CD14-positive monocyte (primary cell): ENCODE measurements around the gene UTP14C. TPM values are rescaled to one million over a fixed set of nuclear protein-coding genes. Genes with fewer than 3 reads are reported as not detected.
"Not testable (repeated sequence)": the region's sequence is repeated elsewhere in the genome, so short reads cannot be mapped to it uniquely, and the experiment has no call there.

Experiments used
- DNase-seq, 3 donors: peaks; one replicate each; pipeline ENCODE4 v3.0.0-alpha.2; 2011 to 2022
- H2AFZ ChIP-seq: 2 replicates; pipeline ENCODE4 v1.6.0; 2012; ENCODE audit warnings: mild to moderate bottlenecking, low read depth, low read length, inconsistent platforms; ENCODE audit not compliant: insufficient read depth, poor library complexity, severe bottlenecking
- H3K27ac ChIP-seq, 2 donors: 1 replicate in 1 of 2; 2 replicates in 1 of 2; pipeline ENCODE4 v1.5.1; 2012 to 2013; ENCODE audit warnings: low read length in 2 of 2, control low read depth in 1 of 2, inconsistent platforms in 1 of 2, low read depth in 1 of 2, mild to moderate bottlenecking in 1 of 2
- H3K27me3 ChIP-seq, 2 donors: one replicate each; pipeline versions ENCODE4 v1.6.0 to v1.6.1; 2011 to 2013; ENCODE audit warnings: low read length in 2 of 2; ENCODE audit not compliant: control insufficient read depth in 2 of 2, insufficient read depth in 2 of 2
- H3K36me3 ChIP-seq, 2 donors: replicated peaks in 1 of 2; 1 replicate in 1 of 2; 2 replicates in 1 of 2; pipeline versions ENCODE4 v1.5.1 to v1.6.1; 2012 to 2013; ENCODE audit warnings: low read length in 2 of 2, control low read depth in 1 of 2, inconsistent platforms in 1 of 2, mild to moderate bottlenecking in 1 of 2; ENCODE audit not compliant: insufficient read depth in 2 of 2, control insufficient read depth in 1 of 2
- H3K4me1 ChIP-seq, 2 donors: 1 replicate in 1 of 2; 2 replicates in 1 of 2; pipeline versions ENCODE4 v1.5.1 to v1.6.1; 2012 to 2013; ENCODE audit warnings: low read length in 2 of 2, control low read depth in 1 of 2, inconsistent platforms in 1 of 2, mild to moderate bottlenecking in 1 of 2, moderate library complexity in 1 of 2; ENCODE audit not compliant: insufficient read depth in 2 of 2, control insufficient read depth in 1 of 2
- H3K4me2 ChIP-seq: replicated peaks from 2 replicates; pipeline ENCODE3; 2012; ENCODE audit warnings: low read length, moderate library complexity, mild to moderate bottlenecking; ENCODE audit not compliant: poor library complexity, severe bottlenecking; ENCODE audit errors: extremely low read depth
- H3K4me3 ChIP-seq, 3 experiments: fragments of 200-600 bp in 1 of 3; sonication (generic) in 1 of 3; replicated peaks in 1 of 3; 1 replicate in 2 of 3; 2 replicates in 1 of 3; pipeline ENCODE4 v1.5.1; 2011 to 2013; ENCODE audit warnings: low read length in 3 of 3, mild to moderate bottlenecking in 3 of 3, control low read depth in 2 of 3, low read depth in 2 of 3, inconsistent platforms in 1 of 3, moderate library complexity in 1 of 3
- H3K79me2 ChIP-seq: 2 replicates; pipeline ENCODE4 v1.6.0; 2012; ENCODE audit warnings: mild to moderate bottlenecking, control low read depth, inconsistent platforms, low read length, moderate library complexity; ENCODE audit not compliant: insufficient read depth
- H3K9ac ChIP-seq: 2 replicates; pipeline ENCODE4 v1.6.0; 2017; ENCODE audit warnings: low read length, mild to moderate bottlenecking; ENCODE audit not compliant: insufficient read depth, poor library complexity, severe bottlenecking
- H3K9me3 ChIP-seq, 2 donors: replicated peaks in 1 of 2; 1 replicate in 1 of 2; 2 replicates in 1 of 2; pipeline versions ENCODE4 v1.5.1 to v1.6.1; 2012 to 2013; ENCODE audit warnings: low read length in 2 of 2, control low read depth in 1 of 2; ENCODE audit not compliant: control insufficient read depth in 1 of 2, insufficient read depth in 1 of 2
- H4K20me1 ChIP-seq: 2 replicates; pipeline ENCODE4 v1.6.0; 2012; ENCODE audit warnings: mild to moderate bottlenecking, low read length, control low read depth, moderate library complexity; ENCODE audit not compliant: insufficient read depth
- H3K27ac Mint-ChIP-seq, 7 donors: one replicate each; pipeline ENCODE4 v1.8.0; 2020; ENCODE audit warnings: mild to moderate bottlenecking in 7 of 7, mixed read lengths in 7 of 7, moderate library complexity in 6 of 7, inconsistent platforms in 2 of 7
- H3K27me3 Mint-ChIP-seq, 3 donors: one replicate each; pipeline ENCODE4 v1.8.0; 2021 to 2022; ENCODE audit warnings: low read depth in 3 of 3, mild to moderate bottlenecking in 3 of 3, mixed read lengths in 3 of 3, moderate library complexity in 3 of 3, inconsistent platforms in 1 of 3
- H3K36me3 Mint-ChIP-seq, 2 donors: one replicate each; pipeline ENCODE4 v1.8.0; 2020; ENCODE audit warnings: mixed read lengths in 2 of 2, inconsistent platforms in 1 of 2, mild to moderate bottlenecking in 1 of 2
- H3K4me1 Mint-ChIP-seq: one replicate; pipeline ENCODE4 v1.8.0; 2020; ENCODE audit warnings: mild to moderate bottlenecking, mixed read lengths
- H3K4me3 Mint-ChIP-seq, 2 donors: one replicate each; pipeline ENCODE4 v1.8.0; 2020; ENCODE audit warnings: mild to moderate bottlenecking in 2 of 2, mixed read lengths in 2 of 2, moderate library complexity in 1 of 2
- H3K9me3 Mint-ChIP-seq, 7 donors: one replicate each; pipeline ENCODE4 v1.8.0; 2020 to 2022; ENCODE audit warnings: mixed read lengths in 7 of 7, mild to moderate bottlenecking in 6 of 7, moderate library complexity in 6 of 7, inconsistent platforms in 2 of 7
- CTCF ChIP-seq: fragments of 200-600 bp; IDR thresholded peaks from one replicate; pipeline ENCODE4 v1.8.0; 2022; ENCODE audit warnings: antibody characterized with exemption, mild to moderate bottlenecking
- WGBS: methylation state at CpG from one replicate; pipeline ENCODE4 v1.1.5; 2013; ENCODE audit warnings: missing lambda C conversion rate; ENCODE audit not compliant: insufficient coverage; 5-methylcytosine and 5-hydroxymethylcytosine counted together
- intact Hi-C, 2 donors: fragments of 100-400 bp; cut with micrococcal nuclease; formaldehyde crosslinking; loops; one replicate each; pipeline versions ENCODE4 v1.15.0 to v1.15.1; 2023
- polyA plus RNA-seq, 3 donors: library from polyadenylated mRNA; depleted of rRNA in 1 of 3; unstranded in 2 of 3; stranded (reverse) in 1 of 3; fragments of 300-500 nt in 2 of 3; fragments of >200 nt in 1 of 3; fragmentation: Illumina TruSeq in 2 of 3; gene quantifications; 1 replicate in 2 of 3; 2 replicates in 1 of 3; pipeline ENCODE4 v1.2.3, GENCODE V29; 2012 to 2021

UTP14C gene
- polyA plus RNA-seq, 3 donors = 1.2 to 1.5 (median 1.2) TPM

GRCh38 chr13:51981355-51981754, 43.1 kb upstream of the UTP14C start:
- no peak for DNase-seq
- WGBS = 91% methylated on average over 3 of the region's 4 CpGs
- H3K9me3 ChIP-seq = peaks cover 0 to 9% of the 10 kb centered on the region in 2 donors
- no peak overlapping the region for H3K4me3 ChIP-seq
- H3K27ac ChIP-seq = no peak overlapping the region
- no peak overlapping the region for H3K9ac ChIP-seq
- H3K27me3 ChIP-seq = no peaks in the 10 kb centered on the region
- no peak overlapping the region for H2AFZ ChIP-seq
- Mint-ChIP-seq H3K9me3 (peaks cover 0 to 11% (median 4%) of the 10 kb centered on the region in 7 donors), H3K4me1 (peaks cover 3% of the 10 kb centered on the region), H3K4me3 (no peak overlapping the region), H3K27me3 (peaks cover 0 to 4% (median 3%) of the 10 kb centered on the region in 3 donors), H3K27ac (no peak overlapping the region), H3K36me3 (no peaks in the 10 kb centered on the region)
- intact Hi-C loops = no loop called here
- no peak for TF ChIP-seq CTCF
- no peaks in the 10 kb centered on the region for H4K20me1 ChIP-seq
- no peaks in the 10 kb centered on the region for H3K4me1 ChIP-seq
- no peak overlapping the region for H3K4me2 ChIP-seq
- H3K36me3 ChIP-seq = no peaks in the 10 kb centered on the region
- no peaks in the 10 kb centered on the region for H3K79me2 ChIP-seq

- H3K9me3 ChIP-seq, H2AFZ ChIP-seq, intact Hi-C loops, DNase-seq, H3K9ac ChIP-seq, H3K4me1 Mint-ChIP-seq, H3K4me3 ChIP-seq, H3K4me2 ChIP-seq, H3K4me3 Mint-ChIP-seq, H3K4me1 ChIP-seq, H3K36me3 Mint-ChIP-seq, H3K27me3 Mint-ChIP-seq, H3K36me3 ChIP-seq, H4K20me1 ChIP-seq, H3K27ac Mint-ChIP-seq, H3K79me2 ChIP-seq, H3K27me3 ChIP-seq, H3K27ac ChIP-seq: not testable (repeated sequence)
- H3K9me3 Mint-ChIP-seq = peaks cover 0 to 15% (median 6%) of the 10 kb centered on the region in 7 donors
- 88% methylated on average over 1 of the region's 3 CpGs for WGBS
These were observed 41.2 kb upstream of the UTP14C start for GRCh38 chr13:51983292-51983691.

DNA sequence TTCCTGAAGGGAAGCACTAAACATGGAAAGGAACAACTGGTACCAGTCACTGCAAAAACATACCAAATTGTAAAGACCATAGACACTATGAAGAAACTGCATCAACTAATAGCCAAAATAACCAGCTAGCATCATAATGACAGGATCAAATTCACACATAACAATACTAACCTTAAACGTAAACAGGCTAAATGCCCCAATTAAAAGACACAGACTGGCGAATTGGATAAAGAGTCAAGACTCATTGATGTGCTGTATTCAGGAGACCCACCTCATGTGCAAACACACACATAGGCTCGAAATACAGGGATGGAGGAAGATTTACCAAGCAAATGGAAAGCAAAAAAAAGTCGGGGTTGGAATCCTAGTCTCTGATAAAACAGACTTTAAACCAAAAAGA, 39.6 kb upstream of the UTP14C start:
- H3K4me3 ChIP-seq, H3K27me3 ChIP-seq, H2AFZ ChIP-seq, H3K4me3 Mint-ChIP-seq, H3K27me3 Mint-ChIP-seq, H3K4me1 ChIP-seq, H3K79me2 ChIP-seq, H3K9ac ChIP-seq, H3K4me2 ChIP-seq, H3K27ac ChIP-seq, H3K9me3 ChIP-seq, intact Hi-C loops, H4K20me1 ChIP-seq, DNase-seq, H3K36me3 ChIP-seq, H3K4me1 Mint-ChIP-seq, H3K36me3 Mint-ChIP-seq, H3K27ac Mint-ChIP-seq: not testable (repeated sequence)
- no CpG with 5 or more reads among the region's 4 CpGs for WGBS
- H3K9me3 Mint-ChIP-seq = peaks cover 0 to 15% (median 6%) of the 10 kb centered on the region in 7 donors
